GM04504 (cell line): ENCODE data around the gene VRK1.
"Not testable (repeated sequence)": the region's sequence is repeated elsewhere in the genome, so short reads cannot be mapped to it uniquely, and the experiment has no call there.

Experiments used
- DNase-seq: peaks from one replicate; pipeline ENCODE4 v3.0.0-alpha.2; 2012; ENCODE audit warnings: low read depth

Gene VRK1

GRCh38 chr14:96883974-96884373, 86.8 kb downstream of the VRK1 start:
- DNase-seq = not testable (repeated sequence)

GRCh38 chr14:96888158-96888557, 91.0 kb downstream of the VRK1 start:
- no peak for DNase-seq

GRCh38 chr14:96888593-96888992, 91.4 kb downstream of the VRK1 start:
- DNase-seq = no peak

GRCh38 chr14:96889091-96889490, 91.9 kb downstream of the VRK1 start:
- no peak for DNase-seq

- DNase-seq = no peak
Observed at GRCh38 chr14:96893966-96894622, 96.9 kb downstream of the VRK1 start.

- no peak for DNase-seq
Observed at GRCh38 chr14:96894966-96895365, 97.8 kb downstream of the VRK1 start.

- no peak for DNase-seq
Observed at GRCh38 chr14:96895658-96896271, 98.6 kb downstream of the VRK1 start.

- DNase-seq = no peak
Observed at GRCh38 chr14:96897184-96897583, 100.0 kb downstream of the VRK1 start.

- DNase-seq = no peak
Observed at GRCh38 chr14:96901227-96901626, 104.0 kb downstream of the VRK1 start.

- no peak for DNase-seq
Observed at GRCh38 chr14:96902004-96902403, 104.8 kb downstream of the VRK1 start.

GRCh38 chr14:96903444-96904023, 106.4 kb downstream of the VRK1 start:
- no peak for DNase-seq

- no peak for DNase-seq
Observed at GRCh38 chr14:96904201-96904600, 107.0 kb downstream of the VRK1 start.

- no peak for DNase-seq
Observed at GRCh38 chr14:96905065-96905464, 107.9 kb downstream of the VRK1 start.

GRCh38 chr14:96905825-96906224, 108.6 kb downstream of the VRK1 start:
- no peak for DNase-seq

GRCh38 chr14:96906434-96906833, 109.3 kb downstream of the VRK1 start:
- DNase-seq = no peak

GRCh38 chr14:96909841-96910364, 112.7 kb downstream of the VRK1 start:
- DNase-seq = no peak

GRCh38 chr14:96911499-96912149, 114.4 kb downstream of the VRK1 start:
- no peak for DNase-seq

GRCh38 chr14:96914571-96915128, 117.5 kb downstream of the VRK1 start:
- DNase-seq = no peak

- no peak for DNase-seq
Observed at GRCh38 chr14:96915478-96915877, 118.3 kb downstream of the VRK1 start.

- no peak for DNase-seq
Observed at GRCh38 chr14:96916751-96917150, 119.6 kb downstream of the VRK1 start.

GRCh38 chr14:96917442-96917963, 120.3 kb downstream of the VRK1 start:
- no peak for DNase-seq

- peak; percentile 10 for DNase-seq
Observed at GRCh38 chr14:96920023-96920422, 122.8 kb downstream of the VRK1 start.
